Measurements from ENCODE around the gene HHATL. TPM values are rescaled to one million over a fixed set of nuclear protein-coding genes. Genes with fewer than 3 reads are reported as not detected.

HHATL gene
- total RNA-seq, 2 experiments from 2014 or later = not detected

GRCh38 chr3:42691816-42692666 is 10.6 kb downstream of the HHATL start:
- Histone ChIP-seq H3K27ac (ENCODE audit: low read depth, low read length, poor library complexity, severe bottlenecking) (no peak overlapping the region), H3K4me1 (ENCODE audit: insufficient read depth, low read length, poor library complexity, severe bottlenecking) (no peaks in the 10 kb centered on the region), H4K20me1 (ENCODE audit: insufficient read depth, low read length) (no peaks in the 10 kb centered on the region), H3K36me3 (ENCODE audit: insufficient read depth, low read length) (no peaks in the 10 kb centered on the region), H2AFZ (ENCODE audit: low read length) (no peak overlapping the region), H3K79me2 (ENCODE audit: insufficient read depth, low read depth, low read length) (no peaks in the 10 kb centered on the region), H3K9me2 (ENCODE audit: insufficient read depth, low read length) (no peaks in the 10 kb centered on the region), H3K4me3 (ENCODE audit: low read depth, low read length, poor library complexity, severe bottlenecking) (no peak overlapping the region), H3K9me3 (ENCODE audit: low read length) (no peaks in the 10 kb centered on the region), H3K4me2 (ENCODE audit: low read length) (no peak overlapping the region)
- CTCF ChIA-PET (ENCODE audit: unreplicated experiment) = no interaction called here
- intact Hi-C loops (cut with micrococcal nuclease; ENCODE audit: unreplicated experiment) = no loop called here
- no TSS peak for BruUV-seq (replicated peaks)
- DNase-seq (ENCODE audit: low spot score) = no peak
- TF ChIP-seq EZH2phosphoT487 (IDR thresholded peaks at IDR 0.05; ENCODE audit: borderline replicate concordance, low read depth, low read length) (no peak), CTCF (conservative IDR thresholded peaks at IDR 0.05; ENCODE audit: low read length) (no peak)
- POLR2A ChIA-PET = no interaction called here

GRCh38 chr3:42690766-42691680 is 11.6 kb downstream of the HHATL start:
- Histone ChIP-seq H3K79me2 (ENCODE audit: insufficient read depth, low read depth, low read length) (no peaks in the 10 kb centered on the region), H3K27ac (ENCODE audit: low read depth, low read length, poor library complexity, severe bottlenecking) (no peak overlapping the region), H3K4me3 (ENCODE audit: low read depth, low read length, poor library complexity, severe bottlenecking) (no peak overlapping the region), H2AFZ (ENCODE audit: low read length) (no peak overlapping the region), H3K9me2 (ENCODE audit: insufficient read depth, low read length) (no peaks in the 10 kb centered on the region), H3K4me1 (ENCODE audit: insufficient read depth, low read length, poor library complexity, severe bottlenecking) (no peaks in the 10 kb centered on the region), H3K9me3 (ENCODE audit: low read length) (no peaks in the 10 kb centered on the region), H3K4me2 (ENCODE audit: low read length) (no peak overlapping the region), H3K36me3 (ENCODE audit: insufficient read depth, low read length) (no peaks in the 10 kb centered on the region), H4K20me1 (ENCODE audit: insufficient read depth, low read length) (no peaks in the 10 kb centered on the region)
- BruUV-seq (replicated peaks) = no TSS peak
- ChIA-PET POLR2A (no interaction called here), CTCF (ENCODE audit: unreplicated experiment) (no interaction called here)
- intact Hi-C loops (cut with micrococcal nuclease; ENCODE audit: unreplicated experiment) = no loop called here
- no peak for DNase-seq (ENCODE audit: low spot score)
- TF ChIP-seq EZH2phosphoT487 (IDR thresholded peaks at IDR 0.05; ENCODE audit: borderline replicate concordance, low read depth, low read length) = no peak
- TF ChIP-seq CTCF (conservative IDR thresholded peaks at IDR 0.05; ENCODE audit: low read length) = no peak
